NCI-H510A (cell line): ENCODE data around the gene ABHD17C.

Experiments used
- DNase-seq: peaks from one replicate; lab custom pipeline; 2025; lab: John Stamatoyannopoulos, UW

Gene ABHD17C

GRCh38 chr15:80689716-80690115 lies 5.4 kb upstream of the ABHD17C start:
- no peak for DNase-seq

GRCh38 chr15:80691575-80691974 lies 3.5 kb upstream of the ABHD17C start:
- DNase-seq = no peak

- DNase-seq = no peak
Measured at GRCh38 chr15:80693682-80694610, 1.2 kb upstream of the ABHD17C start.

- DNase-seq = no peak
Measured at GRCh38 chr15:80694611-80695098, 455 bp upstream of the ABHD17C start.

GRCh38 chr15:80695911-80696661 lies 976 bp downstream of the ABHD17C start:
- no peak for DNase-seq

GRCh38 chr15:80697075-80697685 lies 2.1 kb downstream of the ABHD17C start:
- no peak for DNase-seq

GRCh38 chr15:80698676-80699075 lies 3.6 kb downstream of the ABHD17C start:
- no peak for DNase-seq

GRCh38 chr15:80699981-80700380 lies 4.9 kb downstream of the ABHD17C start:
- no peak for DNase-seq

- DNase-seq = no peak
Measured at GRCh38 chr15:80701676-80702311, 6.7 kb downstream of the ABHD17C start.

DNA sequence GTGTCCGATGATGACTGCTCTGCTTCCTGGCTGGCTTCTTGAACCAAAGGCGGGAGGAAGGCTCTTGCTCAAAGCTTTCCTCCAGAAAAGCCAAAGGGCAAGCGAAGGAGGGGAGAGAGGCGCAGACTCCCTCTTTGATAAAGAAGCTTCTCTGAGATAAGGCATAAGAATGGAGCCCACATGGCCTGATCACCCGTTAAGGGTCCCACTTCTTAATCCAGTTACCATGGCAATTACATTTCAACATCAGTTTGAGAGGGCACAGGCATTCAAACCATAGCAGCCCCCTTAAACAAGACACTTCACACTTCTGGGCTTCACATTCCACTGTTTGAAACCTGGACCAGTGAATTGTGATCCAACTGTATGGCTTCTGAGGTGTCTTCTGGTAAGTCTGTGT lies 8.0 kb downstream of the ABHD17C start:
- DNase-seq = no peak

- DNase-seq = no peak
Measured at GRCh38 chr15:80703965-80704364, 8.9 kb downstream of the ABHD17C start.

DNA sequence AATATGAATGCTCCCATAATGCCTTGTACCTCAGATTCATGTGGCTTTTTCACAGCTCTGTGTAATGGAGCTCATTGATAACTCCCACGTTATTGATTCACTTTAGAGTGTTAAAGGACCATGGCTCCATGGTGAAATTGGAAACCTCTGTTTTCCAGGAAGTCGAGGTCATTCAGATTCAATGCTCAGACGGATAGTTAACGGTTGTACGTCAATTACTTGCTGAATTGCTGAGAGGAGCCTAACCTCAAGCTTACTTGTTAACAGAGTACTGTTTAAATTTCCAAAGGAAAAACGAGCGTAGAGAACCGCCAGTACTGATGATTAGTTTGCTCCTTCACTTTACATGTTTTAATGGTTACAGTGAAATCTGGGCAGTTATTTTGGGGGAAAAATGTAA lies 11.1 kb downstream of the ABHD17C start:
- no peak for DNase-seq

- peak; percentile 32 for DNase-seq
Measured at GRCh38 chr15:80709542-80709941, 14.4 kb downstream of the ABHD17C start.

DNA sequence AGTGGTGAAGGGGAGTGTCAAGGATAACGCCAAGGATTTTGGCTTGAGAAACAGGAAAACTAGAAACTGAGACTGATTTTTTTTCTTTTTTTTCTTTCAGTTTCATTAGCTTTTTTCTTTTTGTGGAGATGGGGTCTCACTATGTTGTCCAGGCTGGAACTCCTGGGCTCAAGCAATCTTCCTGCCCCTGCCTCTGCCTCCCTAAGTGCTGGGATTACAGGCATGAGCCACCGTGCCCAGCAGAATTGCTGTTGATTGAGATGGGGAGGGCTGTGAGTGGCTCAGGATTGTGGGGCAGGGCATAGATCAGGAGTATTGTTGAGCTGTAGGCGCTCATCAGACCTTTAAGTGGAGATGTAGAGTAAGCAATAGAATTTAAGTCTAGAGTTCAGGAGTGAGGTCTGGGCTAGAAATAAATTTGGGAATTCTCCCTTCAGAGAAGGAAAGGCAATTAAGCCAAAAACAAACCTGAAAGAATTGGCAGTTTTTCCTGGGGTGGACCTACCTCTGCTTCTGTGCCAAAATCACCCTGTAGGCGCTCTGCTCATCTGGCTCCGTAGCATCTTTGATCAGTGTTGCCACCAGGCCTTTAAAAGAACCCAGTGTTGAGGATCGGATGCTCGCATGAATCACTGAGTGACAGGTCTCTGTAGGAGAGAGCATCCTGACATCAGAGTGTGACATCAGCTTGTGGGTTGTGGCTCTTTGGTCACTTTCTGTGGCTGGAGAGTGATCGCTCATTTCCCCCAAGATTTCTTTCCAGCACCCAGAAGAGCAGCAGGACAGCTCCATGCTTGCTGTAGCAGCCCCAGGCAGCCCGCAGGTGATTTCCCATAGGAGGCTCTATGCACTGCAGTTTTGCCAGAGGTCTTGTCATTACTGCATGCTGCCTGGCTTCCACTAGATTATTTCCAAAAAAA lies 15.8 kb downstream of the ABHD17C start:
- no peak for DNase-seq

DNA sequence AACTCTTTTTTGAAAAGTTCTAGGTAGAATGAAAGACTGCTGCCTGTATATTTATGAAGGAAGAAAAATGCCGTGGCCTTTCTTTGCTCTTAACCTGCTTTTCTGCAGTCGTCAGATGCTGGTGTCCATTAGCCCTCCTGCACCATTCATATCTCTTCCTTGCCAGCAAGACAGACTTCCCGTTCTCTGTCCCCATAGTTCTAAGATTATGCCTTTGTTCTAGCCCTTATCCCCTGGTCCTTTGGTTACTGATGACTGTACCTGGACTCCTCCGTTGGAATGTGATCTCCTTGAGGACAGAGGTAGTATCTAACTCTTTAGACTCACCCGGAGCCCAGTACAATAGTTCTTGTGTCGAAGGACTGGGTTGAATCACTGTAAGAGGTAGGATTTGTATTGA lies 16.8 kb downstream of the ABHD17C start:
- DNase-seq = no peak

DNA sequence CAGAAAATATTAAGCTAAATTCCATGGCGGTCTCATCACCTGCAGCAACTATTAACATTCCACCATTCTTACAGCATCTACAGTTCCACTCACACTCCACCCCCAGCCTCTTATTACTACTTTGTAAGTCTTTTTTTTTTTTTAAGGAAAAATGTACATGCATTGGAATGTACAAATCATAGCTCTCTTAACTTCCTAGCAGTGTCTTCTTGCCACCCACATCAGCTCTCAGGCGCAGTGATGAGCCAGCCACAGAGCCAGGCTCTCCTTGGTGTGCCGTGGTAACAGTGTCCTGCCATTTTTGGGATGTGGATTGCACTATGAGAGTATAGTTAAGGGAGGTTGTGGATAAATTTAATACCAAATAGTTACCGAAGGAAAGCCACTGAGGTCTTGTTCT lies 17.8 kb downstream of the ABHD17C start:
- DNase-seq = no peak

- no peak for DNase-seq
Measured at GRCh38 chr15:80721476-80721875, 26.4 kb downstream of the ABHD17C start.

DNA sequence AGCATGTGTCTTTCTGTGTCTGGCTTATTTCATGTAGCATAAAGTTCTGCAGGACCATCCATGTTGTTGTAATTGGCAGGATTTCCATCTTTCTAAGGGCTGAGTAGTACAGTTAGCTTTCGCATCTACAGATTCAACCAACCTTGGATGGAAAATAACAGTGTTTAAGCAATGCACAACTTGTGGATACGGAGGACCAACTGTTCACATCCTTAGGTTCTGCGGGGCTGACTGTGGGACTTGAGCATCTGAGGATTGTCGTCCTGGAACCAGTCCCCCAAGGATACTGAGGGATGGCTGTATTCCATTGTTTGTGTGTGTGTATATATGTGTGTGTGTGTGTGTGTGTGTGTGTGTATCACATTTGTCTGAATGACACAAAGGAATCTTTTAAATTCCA lies 27.7 kb downstream of the ABHD17C start:
- DNase-seq = no peak

DNA sequence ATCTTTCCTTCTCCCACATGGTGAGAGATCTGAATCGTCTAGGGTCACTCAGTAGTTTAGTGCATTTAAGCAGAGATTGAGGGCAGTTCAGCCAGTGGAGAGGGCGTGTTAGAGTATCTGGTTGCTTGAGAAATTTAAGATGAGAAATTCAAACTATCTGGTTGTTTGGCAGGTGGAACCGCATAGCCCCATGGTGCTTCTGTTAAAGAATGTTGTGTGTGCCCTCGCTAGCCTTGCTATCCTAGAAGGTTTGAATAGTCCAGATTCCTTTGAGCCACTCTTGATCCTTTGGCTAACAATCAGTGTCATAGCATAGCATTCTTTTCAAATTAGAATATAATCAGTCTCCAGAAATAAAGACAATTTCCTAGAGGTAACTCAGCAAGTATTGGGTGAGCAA lies 32.1 kb downstream of the ABHD17C start:
- DNase-seq = no peak

DNA sequence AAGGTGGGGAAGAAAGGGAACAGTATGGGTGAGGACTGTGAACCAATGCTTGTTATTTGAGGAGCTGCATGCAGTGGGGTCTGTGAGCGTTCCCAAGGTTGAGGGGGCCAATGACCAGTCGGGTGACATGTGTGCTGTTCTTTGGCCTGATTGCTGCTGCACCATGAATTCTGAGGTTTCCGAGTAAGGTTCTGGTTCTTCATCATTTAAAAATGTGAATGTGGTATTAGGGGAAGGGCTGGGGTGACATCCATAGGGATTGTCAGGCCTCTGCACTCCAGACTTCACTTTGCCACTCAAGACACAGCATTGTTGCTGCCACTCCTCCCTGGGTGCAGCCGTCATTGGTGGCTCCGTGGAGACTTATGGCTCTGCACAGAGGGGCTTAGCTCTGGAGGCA lies 32.5 kb downstream of the ABHD17C start:
- no peak for DNase-seq

- no peak for DNase-seq
Measured at GRCh38 chr15:80730387-80730786, 35.3 kb downstream of the ABHD17C start.
